GM23338 (cell line): ENCODE data around the gene CTNNA3. TPM values are rescaled to one million over a fixed set of nuclear protein-coding genes. Genes with fewer than 3 reads are reported as not detected.

ENCODE experiments used
- ATAC-seq: fragments of 200-7000 bp; cut with Tn5 transposase; 3 replicates; pipeline ENCODE4 v1.9.1; 2020
- DNase-seq: peaks from one replicate; pipeline ENCODE4 v3.0.0-alpha.2; 2015; ENCODE audit warnings: low spot score
- H2AFZ ChIP-seq: fragments of 200-600 bp; sonication (generic); 2 replicates; pipeline ENCODE4 v1.8.0; 2016; ENCODE audit warnings: antibody characterized with exemption, mild to moderate bottlenecking, moderate library complexity
- H3F3A ChIP-seq: fragments of 200-600 bp; sonication (generic); replicated peaks from 2 replicates; pipeline ENCODE4 v1.8.0; 2017; ENCODE audit warnings: antibody characterized with exemption, mixed run types, low read depth
- H3K27ac ChIP-seq: fragments of 200-600 bp; sonication (generic); 2 replicates; pipeline ENCODE4 v1.6.1; 2016; ENCODE audit warnings: low read depth
- H3K27me3 ChIP-seq: fragments of 200-600 bp; sonication (generic); 2 replicates; pipeline ENCODE4 v1.8.0; 2016; ENCODE audit warnings: mild to moderate bottlenecking, mixed run types, moderate library complexity; ENCODE audit not compliant: insufficient read depth
- H3K36me3 ChIP-seq: fragments of 200-600 bp; sonication (generic); 2 replicates; pipeline ENCODE4 v1.8.0; 2016; ENCODE audit warnings: mild to moderate bottlenecking; ENCODE audit not compliant: insufficient read depth
- H3K4me1 ChIP-seq: fragments of 200-600 bp; sonication (generic); 2 replicates; pipeline ENCODE4 v1.8.0; 2016; ENCODE audit warnings: mild to moderate bottlenecking, moderate library complexity; ENCODE audit not compliant: insufficient read depth
- H3K4me2 ChIP-seq: fragments of 200-600 bp; sonication (generic); 2 replicates; pipeline ENCODE4 v1.7.1; 2017; ENCODE audit warnings: mixed run types
- H3K4me3 ChIP-seq: fragments of 200-600 bp; sonication (generic); 2 replicates; pipeline ENCODE4 v1.6.1; 2016; ENCODE audit warnings: mixed run types
- H3K79me2 ChIP-seq: fragments of 200-600 bp; sonication (generic); replicated peaks from 2 replicates; pipeline ENCODE4 v1.8.0; 2017; ENCODE audit warnings: mild to moderate bottlenecking; ENCODE audit not compliant: insufficient read depth
- H3K9me2 ChIP-seq: fragments of 200-600 bp; sonication (generic); 2 replicates; pipeline ENCODE4 v1.8.0; 2017; ENCODE audit not compliant: insufficient read depth
- H4K20me1 ChIP-seq: fragments of 200-600 bp; sonication (generic); replicated peaks from 2 replicates; pipeline ENCODE4 v1.8.0; 2017; ENCODE audit warnings: mild to moderate bottlenecking; ENCODE audit not compliant: insufficient read depth
- H3K27ac Mint-ChIP-seq: 2 replicates; pipeline ENCODE4 v1.8.0; 2020; ENCODE audit warnings: inconsistent platforms, mild to moderate bottlenecking, moderate library complexity, mixed read lengths
- H3K27me3 Mint-ChIP-seq: 3 replicates; pipeline ENCODE4 v1.8.0; 2022; ENCODE audit warnings: low read depth, mild to moderate bottlenecking, moderate library complexity, mixed read lengths, inconsistent platforms; ENCODE audit not compliant: insufficient read depth, poor library complexity
- H3K36me3 Mint-ChIP-seq: 3 replicates; pipeline ENCODE4 v1.8.0; 2021; ENCODE audit warnings: low read depth, mild to moderate bottlenecking, inconsistent platforms, moderate library complexity, mixed read lengths
- H3K4me1 Mint-ChIP-seq: 3 replicates; pipeline ENCODE4 v1.8.0; 2020; ENCODE audit warnings: mild to moderate bottlenecking, inconsistent platforms, mixed read lengths
- H3K4me3 Mint-ChIP-seq: 3 replicates; pipeline ENCODE4 v1.8.0; 2021; ENCODE audit warnings: moderate library complexity, mild to moderate bottlenecking, inconsistent platforms, mixed read lengths
- H3K9me3 Mint-ChIP-seq: 3 replicates; pipeline ENCODE4 v1.8.0; 2020; ENCODE audit warnings: moderate library complexity, mild to moderate bottlenecking, inconsistent platforms, mixed read lengths
- CREB1 ChIP-seq: fragments of 250-450 bp; sonication (Bioruptor Pico); IDR thresholded peaks from 2 replicates; pipeline ENCODE4 v1.5.0; 2020; ENCODE audit warnings: low read depth, mild to moderate bottlenecking, moderate library complexity
- CTCF ChIP-seq, 2 experiments: fragments of 200-600 bp in 1 of 2; sonication (generic) in 1 of 2; conservative IDR thresholded peaks; 2 replicates each; pipeline versions ENCODE4 v1.5.1 to v1.6.1; 2016 to 2017; ENCODE audit warnings: antibody characterized with exemption in 2 of 2, low read depth in 2 of 2, mild to moderate bottlenecking in 2 of 2, moderate library complexity in 1 of 2
- ETS1 ChIP-seq: IDR thresholded peaks from 2 replicates; pipeline ENCODE4 v1.6.1; 2016; ENCODE audit warnings: antibody characterized with exemption
- EZH2 ChIP-seq: fragments of 200-600 bp; sonication (generic); IDR thresholded peaks from one replicate; pipeline ENCODE4 v1.8.0; 2017; ENCODE audit warnings: antibody characterized with exemption, mild to moderate bottlenecking, low read depth; ENCODE audit not compliant: unreplicated experiment
- JUNB ChIP-seq: IDR thresholded peaks from one replicate; pipeline ENCODE4 v1.6.1; 2016; ENCODE audit warnings: antibody characterized with exemption; ENCODE audit not compliant: unreplicated experiment
- NANOG ChIP-seq: IDR thresholded peaks from 2 replicates; pipeline ENCODE4 v1.6.1; 2016; ENCODE audit warnings: antibody characterized with exemption, borderline replicate concordance
- REST ChIP-seq: IDR thresholded peaks from one replicate; pipeline ENCODE4 v1.6.1; 2018; ENCODE audit warnings: antibody characterized with exemption; ENCODE audit not compliant: unreplicated experiment
- ZNF114 ChIP-seq: fragments of 250-450 bp; sonication (Bioruptor Pico); IDR thresholded peaks from 2 replicates; pipeline ENCODE4 v1.5.0; 2020; ENCODE audit warnings: mild to moderate bottlenecking, moderate library complexity
- ZNF331 ChIP-seq: fragments of 250-450 bp; sonication (Bioruptor Pico); IDR thresholded peaks from 2 replicates; pipeline ENCODE4 v1.5.0; 2020; ENCODE audit warnings: low read depth, mild to moderate bottlenecking, moderate library complexity
- polyA plus RNA-seq: library from polyadenylated mRNA; unstranded; fragments of >200 nt; fragmentation: Nextera tagmentation; extraction: Ambion mirVana; gene quantifications from 2 replicates; pipeline ENCODE4 v1.2.1, GENCODE V29; 2016
- total RNA-seq: library from RNA; depleted of rRNA; stranded (reverse); fragments of >200 nt; shearing (Covaris generic); gene quantifications from 2 replicates; pipeline ENCODE4 v1.2.3, GENCODE V29; 2014

CTNNA3 gene
- total and polyA plus RNA-seq, 2 experiments from 2014 or later, result 0.71 to 3.3 TPM

- TF ChIP-seq REST (no peak), EZH2 (no peak)
These were observed 470.8 kb downstream of the CTNNA3 start (continued) for GRCh38 chr10:67225226-67225625.

GRCh38 chr10:67224553-67224952 is 471.4 kb downstream of the CTNNA3 start:
- H3K36me3 ChIP-seq, result no peaks in the 10 kb centered on the region
- peaks cover 9% of the 10 kb centered on the region; the same call in 1 of the 3 replicates for H3K9me3 Mint-ChIP-seq
- ATAC-seq (no peak), DNase-seq (no peak)
- no peaks in the 10 kb centered on the region for H4K20me1 ChIP-seq
- TF ChIP-seq CTCF (conservative IDR thresholded peaks at IDR 0.05; ENCODE audit: low read depth in 2 of 2) (no peak), ZNF331 (CRISPR knock-in tag) (no peak), REST (no peak), JUNB (no peak), NANOG (no peak), CREB1 (CRISPR knock-in tag) (no peak), ETS1 (no peak), ZNF114 (CRISPR knock-in tag) (no peak)
- no peak overlapping the region for H3K4me3 ChIP-seq
- no peaks in the 10 kb centered on the region for H3F3A ChIP-seq
- H3K9me2 ChIP-seq, result no peaks in the 10 kb centered on the region
- peaks cover 2% of the 10 kb centered on the region; the same call in 2 of the 3 replicates for H3K36me3 Mint-ChIP-seq
- H2AFZ ChIP-seq, result no peak overlapping the region
- no peak overlapping the region for H3K4me2 ChIP-seq
- H3K27me3 Mint-ChIP-seq, result no peaks in the 10 kb centered on the region
- H3K79me2 ChIP-seq, result no peaks in the 10 kb centered on the region
- no peak overlapping the region for H3K27ac Mint-ChIP-seq
- H3K4me3 Mint-ChIP-seq, result no peak overlapping the region
- H3K27me3 ChIP-seq, result no peaks in the 10 kb centered on the region
- H3K4me1 Mint-ChIP-seq, result no peaks in the 10 kb centered on the region
- no peak overlapping the region for H3K27ac ChIP-seq
- H3K4me1 ChIP-seq, result no peaks in the 10 kb centered on the region
